CD8-positive, alpha-beta memory T cell (primary cell): ENCODE data around the gene DPF3. TPM values are rescaled to one million over a fixed set of nuclear protein-coding genes. Genes with fewer than 3 reads are reported as not detected.
"Not testable (repeated sequence)": the region's sequence is repeated elsewhere in the genome, so short reads cannot be mapped to it uniquely, and the experiment has no call there.

Experiments used
- CTCF ChIA-PET: fragments of 350-600 bp; sonication (Branson Sonifier 250); formaldehyde crosslinking; loops from one replicate; lab custom pipeline; 2021; ENCODE audit warnings: antibody characterized with exemption; lab: Charles Lee
- POLR2A ChIA-PET: fragments of 350-600 bp; sonication (Branson Sonifier 250); formaldehyde crosslinking; loops from one replicate; lab custom pipeline; 2021; ENCODE audit warnings: antibody characterized with exemption; lab: Charles Lee
- DNase-seq, 5 donors: peaks; one replicate each; pipeline versions ENCODE4 v3.0.0 to v3.0.0-alpha.2; 2020 to 2022; ENCODE audit warnings: mixed read lengths in 1 of 5
- H3K27ac ChIP-seq: one replicate; pipeline ENCODE4 v1.7.0; 2013; ENCODE audit warnings: low read depth, mild to moderate bottlenecking, low read length, moderate library complexity
- H3K27me3 ChIP-seq: 2 replicates; pipeline ENCODE4 v1.7.0; 2013; ENCODE audit warnings: low read length, mild to moderate bottlenecking; ENCODE audit not compliant: insufficient read depth, poor library complexity, severe bottlenecking
- H3K36me3 ChIP-seq: 2 replicates; pipeline ENCODE4 v1.7.0; 2013; ENCODE audit warnings: mild to moderate bottlenecking, low read length, moderate library complexity; ENCODE audit not compliant: insufficient read depth
- H3K4me1 ChIP-seq: 2 replicates; pipeline ENCODE4 v1.7.0; 2013; ENCODE audit warnings: mild to moderate bottlenecking, low read length, moderate library complexity; ENCODE audit not compliant: insufficient read depth
- H3K4me3 ChIP-seq: 2 replicates; pipeline ENCODE4 v1.7.0; 2013; ENCODE audit warnings: mild to moderate bottlenecking, low read length
- H3K9me3 ChIP-seq: 2 replicates; pipeline ENCODE4 v1.7.0; 2013; ENCODE audit warnings: mild to moderate bottlenecking, low read length
- H3K27ac Mint-ChIP-seq, 8 donors: one replicate each; pipeline ENCODE4 v1.8.0; 2020 to 2021; ENCODE audit warnings: mixed read lengths in 8 of 8, mild to moderate bottlenecking in 6 of 8, inconsistent platforms in 3 of 8, moderate library complexity in 3 of 8
- H3K27me3 Mint-ChIP-seq, 2 donors: one replicate each; pipeline ENCODE4 v1.8.0; 2020 to 2021; ENCODE audit warnings: mixed read lengths in 2 of 2, mild to moderate bottlenecking in 1 of 2, moderate library complexity in 1 of 2
- H3K36me3 Mint-ChIP-seq, 3 donors: one replicate each; pipeline ENCODE4 v1.8.0; 2020 to 2021; ENCODE audit warnings: mixed read lengths in 3 of 3, inconsistent platforms in 1 of 3, mild to moderate bottlenecking in 1 of 3
- H3K4me1 Mint-ChIP-seq, 3 donors: one replicate each; pipeline ENCODE4 v1.8.0; 2020 to 2021; ENCODE audit warnings: mixed read lengths in 3 of 3, inconsistent platforms in 1 of 3, mild to moderate bottlenecking in 1 of 3
- H3K4me3 Mint-ChIP-seq, 7 donors: one replicate each; pipeline ENCODE4 v1.8.0; 2020 to 2021; ENCODE audit warnings: mixed read lengths in 7 of 7, mild to moderate bottlenecking in 6 of 7, moderate library complexity in 4 of 7, inconsistent platforms in 2 of 7
- H3K9me3 Mint-ChIP-seq, 5 donors: one replicate each; pipeline ENCODE4 v1.8.0; 2020 to 2022; ENCODE audit warnings: mixed read lengths in 5 of 5, mild to moderate bottlenecking in 3 of 5, moderate library complexity in 2 of 5, inconsistent platforms in 1 of 5
- polyA plus RNA-seq: library from polyadenylated mRNA; unstranded; fragments of 300-500 nt; fragmentation: Illumina TruSeq; gene quantifications from one replicate; pipeline ENCODE4 v1.2.3, GENCODE V29; 2021
- total RNA-seq, 2 experiments: library from RNA; stranded (reverse); gene quantifications; one replicate each; pipeline ENCODE4 v1.2.3, GENCODE V29; 2021

The DPF3 gene
- total and polyA plus RNA-seq, 3 experiments from 2014 or later: 0.50 to 1.3 (median 0.62) TPM

GRCh38 chr14:72878746-72879145 lies 15.2 kb downstream of the DPF3 start:
- CTCF ChIA-PET: no interaction called here
- H3K27me3 Mint-ChIP-seq: peaks cover 2 to 28% of the 10 kb centered on the region in 2 donors
- H3K36me3 Mint-ChIP-seq: no peaks in the 10 kb centered on the region

DNA sequence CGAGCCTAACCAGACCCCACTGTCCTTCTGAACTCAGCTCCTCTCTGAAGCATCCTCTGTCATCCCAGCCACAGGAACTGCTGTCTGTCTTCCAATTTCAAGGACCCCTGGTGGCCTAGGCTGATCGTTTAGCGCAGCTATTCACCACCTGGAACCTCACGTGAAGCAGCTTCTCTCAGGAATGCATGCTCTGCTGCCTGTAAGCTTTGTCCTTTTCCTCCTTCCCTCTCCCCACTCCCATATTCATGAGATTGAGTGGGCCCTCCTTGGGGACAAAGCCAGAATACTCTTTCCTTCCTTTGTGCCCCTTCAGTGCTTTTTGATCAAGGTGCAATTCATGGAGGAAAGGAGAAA lies 17.2 kb downstream of the DPF3 start:
- ChIA-PET CTCF (no interaction called here), POLR2A (no interaction called here)
- Mint-ChIP-seq H3K27me3 (peaks cover 2 to 23% of the 10 kb centered on the region in 2 donors), H3K36me3 (no peaks in the 10 kb centered on the region), H3K4me3 (no peak overlapping the region), H3K4me1 (no peaks in the 10 kb centered on the region), H3K27ac (no peak overlapping the region), H3K9me3 (peaks cover 0 to 5% (median 0%) of the 10 kb centered on the region in 5 donors)
- no peaks in the 10 kb centered on the region for H3K36me3 ChIP-seq
- H3K4me1 ChIP-seq: no peaks in the 10 kb centered on the region
- no peak overlapping the region for H3K27ac ChIP-seq
- no peaks in the 10 kb centered on the region for H3K27me3 ChIP-seq
- H3K9me3 ChIP-seq: no peaks in the 10 kb centered on the region
- H3K4me3 ChIP-seq: no peak overlapping the region
- no peak for DNase-seq

More at GRCh38 chr14:72878746-72879145, 15.2 kb downstream of the DPF3 start:
- no peak for DNase-seq
- Histone ChIP-seq H3K27ac (no peak overlapping the region), H3K9me3 (no peaks in the 10 kb centered on the region), H3K27me3 (no peaks in the 10 kb centered on the region), H3K4me3 (no peak overlapping the region), H3K4me1 (no peaks in the 10 kb centered on the region), H3K36me3 (no peaks in the 10 kb centered on the region)
- Mint-ChIP-seq H3K4me1 (no peaks in the 10 kb centered on the region), H3K4me3 (no peak overlapping the region), H3K27ac (no peak overlapping the region), H3K9me3 (no peaks in the 10 kb centered on the region)
- POLR2A ChIA-PET: no interaction called here

DNA sequence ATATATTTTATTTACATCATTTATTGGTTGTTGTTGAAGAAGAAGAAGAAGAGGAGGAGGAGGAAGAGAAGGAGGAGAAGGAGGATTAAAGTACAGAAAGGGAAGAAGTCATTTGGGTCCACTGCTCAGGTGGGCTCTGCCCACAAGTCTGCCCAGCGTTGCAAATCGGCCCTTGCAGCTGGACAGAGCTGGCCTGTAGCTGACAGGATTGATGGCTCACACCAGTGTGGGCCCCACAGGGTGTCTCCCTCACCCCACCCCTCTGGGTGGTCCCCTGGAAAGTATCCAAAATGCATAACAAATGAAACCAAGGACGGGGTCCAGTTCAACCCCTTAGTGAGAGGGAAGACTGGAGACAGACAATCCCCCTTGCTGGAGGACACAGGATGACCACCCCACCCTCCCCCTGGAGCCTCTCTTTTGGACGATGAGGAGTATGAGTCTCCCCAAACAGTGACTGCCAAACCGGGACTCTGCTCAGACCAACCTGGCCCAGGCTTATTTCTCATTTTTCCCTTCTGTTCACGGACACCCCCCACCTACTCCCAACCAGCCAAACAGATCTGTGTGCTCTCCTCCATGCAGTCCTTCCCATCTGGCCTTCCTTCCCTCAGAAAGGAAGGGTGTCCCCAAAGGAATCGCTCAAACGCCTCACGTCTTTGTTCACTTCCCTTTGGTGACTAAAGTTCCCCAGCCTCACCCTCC lies 17.7 kb downstream of the DPF3 start:
- CTCF ChIA-PET: no interaction called here
- no peak overlapping the region for H3K27ac Mint-ChIP-seq
- Histone ChIP-seq H3K27ac (no peak overlapping the region), H3K4me3 (no peak overlapping the region), H3K9me3 (no peaks in the 10 kb centered on the region), H3K27me3 (no peaks in the 10 kb centered on the region), H3K36me3 (no peaks in the 10 kb centered on the region), H3K4me1 (no peaks in the 10 kb centered on the region)
- H3K36me3 Mint-ChIP-seq: no peaks in the 10 kb centered on the region
- DNase-seq: no peak
- no peaks in the 10 kb centered on the region for H3K4me1 Mint-ChIP-seq
- no peak overlapping the region for H3K4me3 Mint-ChIP-seq
- POLR2A ChIA-PET: no interaction called here
- peaks cover 2 to 22% of the 10 kb centered on the region in 2 donors for H3K27me3 Mint-ChIP-seq
- peaks cover 0 to 6% (median 2%) of the 10 kb centered on the region in 5 donors for H3K9me3 Mint-ChIP-seq

- H3K27ac ChIP-seq, H3K4me3 ChIP-seq, H3K36me3 Mint-ChIP-seq, H3K4me1 Mint-ChIP-seq, H3K27ac Mint-ChIP-seq, H3K27me3 ChIP-seq, H3K36me3 ChIP-seq, H3K4me1 ChIP-seq, CTCF ChIA-PET, H3K4me3 Mint-ChIP-seq, H3K27me3 Mint-ChIP-seq, DNase-seq, H3K9me3 ChIP-seq, POLR2A ChIA-PET: not testable (repeated sequence)
- H3K9me3 Mint-ChIP-seq: peaks cover 0 to 10% (median 5%) of the 10 kb centered on the region in 5 donors
These were observed 23.0 kb downstream of the DPF3 start for GRCh38 chr14:72870878-72871277.

- H3K27ac Mint-ChIP-seq: no peak overlapping the region
- CTCF ChIA-PET: interaction anchor here (0.7 kb wide), 1 partner anchor 12 kb away, joined by 3 read pairs; no protein-coding TSS in a partner anchor
These were observed 24.2 kb downstream of the DPF3 start for GRCh38 chr14:72869407-72870329.

DNA sequence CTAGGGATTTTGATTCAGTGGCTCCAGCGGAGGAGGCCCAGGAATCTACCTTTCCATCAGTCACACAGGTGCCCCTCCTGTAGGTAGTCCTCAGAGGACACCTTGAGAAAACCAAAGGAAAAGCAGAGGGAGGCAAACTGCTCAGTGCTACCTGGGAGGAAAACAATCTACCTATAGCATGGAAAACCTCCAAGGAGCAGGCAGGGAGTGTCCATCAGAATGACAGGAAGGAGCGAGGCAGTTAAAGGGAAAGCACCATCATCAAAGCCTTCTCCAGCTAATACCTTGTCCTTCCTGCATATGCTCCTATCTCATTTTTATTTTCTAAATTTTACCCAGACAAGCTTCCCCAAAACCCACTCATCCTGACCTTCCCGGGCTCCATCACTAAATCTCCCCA lies 25.4 kb downstream of the DPF3 start:
- no peaks in the 10 kb centered on the region for H3K27me3 ChIP-seq
- no peak overlapping the region for H3K27ac ChIP-seq
- no peaks in the 10 kb centered on the region for H3K36me3 ChIP-seq
- Mint-ChIP-seq H3K4me3 (no peak overlapping the region), H3K27ac (no peak overlapping the region), H3K27me3 (peaks cover 5 to 10% of the 10 kb centered on the region in 2 donors), H3K4me1 (no peaks in the 10 kb centered on the region), H3K9me3 (peaks cover 0 to 10% (median 7%) of the 10 kb centered on the region in 5 donors), H3K36me3 (no peaks in the 10 kb centered on the region)
- no peaks in the 10 kb centered on the region for H3K4me1 ChIP-seq
- DNase-seq: no peak
- POLR2A ChIA-PET: no interaction called here
- no peaks in the 10 kb centered on the region for H3K9me3 ChIP-seq
- CTCF ChIA-PET: no interaction called here
- H3K4me3 ChIP-seq: no peak overlapping the region

More at GRCh38 chr14:72869407-72870329, 24.2 kb downstream of the DPF3 start:
- no peak for DNase-seq
- H3K4me3 Mint-ChIP-seq: no peak overlapping the region
- H3K36me3 Mint-ChIP-seq: no peaks in the 10 kb centered on the region
- POLR2A ChIA-PET: interaction anchor here (0.6 kb wide), 1 partner anchor 10 kb away, joined by 4 read pairs; no protein-coding TSS in a partner anchor
- H3K4me3 ChIP-seq: no peak overlapping the region
- no peaks in the 10 kb centered on the region for H3K4me1 ChIP-seq
- H3K27ac ChIP-seq: no peak overlapping the region
- H3K27me3 Mint-ChIP-seq: peaks cover 3 to 7% of the 10 kb centered on the region in 2 donors
- H3K36me3 ChIP-seq: no peaks in the 10 kb centered on the region
- H3K4me1 Mint-ChIP-seq: no peaks in the 10 kb centered on the region
- peaks cover 0 to 10% (median 5%) of the 10 kb centered on the region in 5 donors for H3K9me3 Mint-ChIP-seq
- H3K27me3 ChIP-seq: no peaks in the 10 kb centered on the region
- H3K9me3 ChIP-seq: no peaks in the 10 kb centered on the region

DNA sequence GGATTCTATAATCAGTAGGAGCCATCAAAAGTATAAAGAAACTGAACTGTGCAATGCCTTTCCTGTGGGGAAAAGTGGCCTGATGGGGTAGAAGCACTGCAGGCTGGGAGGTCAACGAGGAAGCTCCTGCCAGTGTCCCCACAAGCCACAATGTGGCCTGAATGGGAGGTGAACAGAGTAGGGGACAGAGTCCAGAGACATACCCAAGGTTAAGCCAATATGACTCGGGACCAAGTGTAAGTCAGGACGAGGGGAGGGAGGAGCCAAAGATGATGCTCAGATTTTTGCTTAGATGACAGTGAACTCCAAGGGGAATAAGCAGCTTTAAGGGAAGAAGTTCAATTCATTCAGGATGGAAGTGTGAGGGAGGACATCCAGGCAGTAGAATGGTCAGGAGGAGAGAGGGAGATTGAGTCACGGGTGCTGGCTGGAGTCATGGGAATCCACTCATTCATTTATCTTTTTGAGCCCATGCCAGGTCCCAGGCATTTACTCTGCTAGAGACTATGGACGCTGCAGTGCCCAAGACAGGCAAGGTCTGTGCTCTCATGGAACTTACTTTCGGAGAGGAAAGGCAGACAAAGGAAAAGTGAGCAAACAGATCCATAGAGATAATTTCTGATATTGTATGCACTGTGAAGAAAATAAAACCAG lies 29.1 kb downstream of the DPF3 start:
- POLR2A ChIA-PET: no interaction called here

More for the DNA sequence above, 29.1 kb downstream of the DPF3 start:
- Mint-ChIP-seq H3K4me1 (no peaks in the 10 kb centered on the region), H3K4me3 (no peak overlapping the region), H3K9me3 (peaks cover 0 to 5% (median 0%) of the 10 kb centered on the region in 5 donors), H3K27me3 (peaks cover 12 to 13% of the 10 kb centered on the region in 2 donors), H3K27ac (no peak overlapping the region), H3K36me3 (no peaks in the 10 kb centered on the region)
- no peaks in the 10 kb centered on the region for H3K4me1 ChIP-seq
- DNase-seq: no peak
- no peaks in the 10 kb centered on the region for H3K27me3 ChIP-seq
- H3K4me3 ChIP-seq: no peak overlapping the region
- no peaks in the 10 kb centered on the region for H3K9me3 ChIP-seq
- no peak overlapping the region for H3K27ac ChIP-seq
- no peaks in the 10 kb centered on the region for H3K36me3 ChIP-seq
- CTCF ChIA-PET: no interaction called here
